NK-92 treated with Interleukin-12 subunit alpha and Interleukin-12 subunit beta, amount 100 ng/mL, for 24 hours (cell line): ENCODE data around the gene NTRK3.

Source experiments
- DNase-seq: peaks from one replicate; lab custom pipeline; 2025; lab: John Stamatoyannopoulos, UW

NTRK3 gene

GRCh38 chr15:87818756-87819155 is 437.8 kb downstream of the NTRK3 start:
- DNase-seq: no peak

DNA sequence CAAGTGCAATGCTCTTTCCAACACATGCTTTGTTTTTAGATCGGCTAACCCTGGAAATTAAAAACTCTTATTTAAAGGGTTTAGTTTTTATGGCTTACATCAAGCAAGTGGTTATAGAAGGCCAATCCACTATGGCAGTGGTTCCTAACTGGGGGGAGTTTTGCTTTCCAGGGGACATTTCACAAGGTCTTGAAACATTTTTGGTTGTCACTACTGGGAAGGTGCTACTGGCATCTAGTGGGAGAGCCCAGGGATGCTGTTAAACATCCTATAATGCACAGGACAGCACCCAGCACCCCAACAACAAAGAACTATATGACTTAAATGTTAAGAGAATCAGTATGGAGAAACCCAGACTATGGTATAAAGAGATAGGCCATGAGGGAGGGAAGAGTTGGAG is 439.0 kb downstream of the NTRK3 start:
- no peak for DNase-seq

- DNase-seq: no peak
These were observed 439.7 kb downstream of the NTRK3 start for GRCh38 chr15:87816811-87817210.

- no peak for DNase-seq
These were observed 440.5 kb downstream of the NTRK3 start for GRCh38 chr15:87816016-87816415.
